GM21526 (cell line): ENCODE measurements around the gene MAG.

Source experiments
- ATAC-seq: cut with Tn5 transposase; IDR thresholded peaks from one replicate; pipeline ENCODE4 v1.9.1; 2021; ENCODE audit warnings: moderate library complexity; ENCODE audit not compliant: unreplicated experiment, low FRiP score

MAG gene

DNA sequence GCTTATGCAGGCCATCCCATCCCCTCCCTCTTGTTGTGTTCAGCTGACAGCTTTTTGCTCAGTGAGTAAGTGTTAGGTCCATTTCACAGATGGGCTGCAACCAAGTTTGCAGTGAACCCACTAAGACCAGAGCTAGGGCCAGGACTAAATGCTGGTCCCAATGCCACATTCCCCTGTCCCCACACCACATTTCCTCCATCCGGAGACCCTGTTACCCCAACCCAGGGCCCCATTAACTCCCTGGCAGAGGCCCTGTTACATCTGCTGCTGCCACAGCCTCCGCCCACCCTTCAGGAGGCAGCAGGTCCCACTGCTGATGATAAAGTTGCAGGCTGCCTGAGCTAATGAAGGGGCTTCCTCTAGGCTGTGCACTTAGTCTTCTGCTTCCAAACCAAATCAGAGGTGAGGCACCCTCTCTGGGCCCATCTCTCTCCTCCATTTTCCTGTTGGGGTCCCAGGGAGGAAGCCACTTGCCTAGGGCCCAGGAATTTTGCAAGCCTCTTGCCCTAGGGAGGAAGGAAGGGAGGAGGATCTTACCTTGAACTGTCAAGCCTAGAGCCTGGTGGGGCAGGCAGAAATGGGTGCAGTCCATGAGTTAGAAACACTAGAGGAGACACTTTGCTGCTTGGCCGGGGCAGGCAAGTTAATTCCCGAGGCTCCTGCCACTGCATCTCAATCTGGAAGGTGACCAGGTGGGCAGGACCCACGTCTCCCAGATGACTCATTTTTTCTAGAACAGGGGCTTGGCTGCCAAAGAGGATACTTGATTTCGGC, 26.6 kb upstream of the MAG start:
- no peak for ATAC-seq

DNA sequence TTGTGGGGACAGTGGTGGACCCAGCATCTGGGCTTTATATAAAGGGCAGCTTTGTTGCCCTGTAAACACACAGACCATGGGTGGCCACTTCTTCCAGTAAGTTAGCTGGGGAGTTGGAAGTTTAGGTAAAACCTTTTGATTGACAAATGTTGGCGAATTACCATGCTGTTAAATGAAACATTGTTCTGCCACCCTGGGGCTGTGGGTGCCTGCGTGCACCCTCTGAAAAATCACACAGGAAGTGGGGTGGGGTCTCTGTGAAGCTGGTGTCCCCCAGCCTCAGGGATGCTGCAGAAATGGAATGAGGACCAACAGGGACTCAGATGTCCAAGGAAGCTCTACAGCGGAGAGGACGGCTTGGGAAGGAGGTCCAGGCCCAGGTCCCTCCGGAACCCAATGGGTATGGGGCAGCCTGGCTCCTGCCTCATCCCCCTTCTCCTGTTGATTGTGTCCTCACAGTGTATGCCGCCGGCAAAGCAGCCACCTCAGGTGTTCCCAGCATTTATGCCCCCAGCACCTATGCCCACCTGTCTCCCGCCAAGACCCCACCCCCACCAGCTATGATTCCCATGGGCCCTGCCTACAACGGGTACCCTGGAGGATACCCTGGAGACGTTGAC, 26.0 kb upstream of the MAG start:
- ATAC-seq: no peak

DNA sequence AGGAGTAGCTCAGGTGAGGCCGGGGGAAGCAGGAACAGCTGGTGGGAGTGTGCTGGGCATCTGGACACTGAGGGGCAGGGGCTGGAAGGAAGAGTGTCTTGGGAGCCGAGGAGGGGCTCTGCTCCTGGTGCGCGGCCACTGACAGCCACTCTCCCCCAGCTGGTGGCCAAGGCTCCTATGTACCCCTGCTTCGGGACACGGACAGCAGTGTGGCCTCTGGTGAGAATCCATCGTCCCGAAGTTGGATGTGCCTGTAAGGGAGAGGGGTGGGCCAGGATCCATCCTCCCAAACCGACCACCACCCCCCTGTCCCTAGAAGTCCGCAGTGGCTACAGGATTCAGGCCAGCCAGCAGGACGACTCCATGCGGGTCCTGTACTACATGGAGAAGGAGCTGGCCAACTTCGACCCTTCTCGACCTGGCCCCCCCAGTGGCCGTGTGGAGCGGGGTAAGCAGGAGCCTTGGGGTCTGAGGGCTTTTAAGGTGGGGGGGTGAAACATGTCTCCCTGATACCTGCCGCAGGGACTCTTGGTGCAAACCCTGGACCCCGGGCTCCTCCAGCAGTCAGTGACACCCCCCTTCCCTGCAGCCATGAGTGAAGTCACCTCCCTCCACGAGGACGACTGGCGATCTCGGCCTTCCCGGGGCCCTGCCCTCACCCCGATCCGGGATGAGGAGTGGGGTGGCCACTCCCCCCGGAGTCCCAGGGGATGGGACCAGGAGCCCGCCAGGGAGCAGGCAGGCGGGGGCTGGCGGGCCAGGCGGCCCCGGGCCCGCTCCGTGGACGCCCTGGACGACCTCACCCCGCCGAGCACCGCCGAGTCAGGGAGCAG, 25.2 kb upstream of the MAG start:
- ATAC-seq: no peak

DNA sequence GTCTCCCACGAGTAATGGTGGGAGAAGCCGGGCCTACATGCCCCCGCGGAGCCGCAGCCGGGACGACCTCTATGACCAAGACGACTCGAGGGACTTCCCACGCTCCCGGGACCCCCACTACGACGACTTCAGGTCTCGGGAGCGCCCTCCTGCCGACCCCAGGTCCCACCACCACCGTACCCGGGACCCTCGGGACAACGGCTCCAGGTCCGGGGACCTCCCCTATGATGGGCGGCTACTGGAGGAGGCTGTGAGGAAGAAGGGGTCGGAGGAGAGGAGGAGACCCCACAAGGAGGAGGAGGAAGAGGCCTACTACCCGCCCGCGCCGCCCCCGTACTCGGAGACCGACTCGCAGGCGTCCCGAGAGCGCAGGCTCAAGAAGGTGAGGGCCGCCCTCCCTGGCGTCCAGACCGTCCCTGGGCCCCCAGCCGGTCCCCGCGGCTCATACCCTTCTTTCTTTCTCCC, 24.6 kb upstream of the MAG start:
- ATAC-seq: no peak

DNA sequence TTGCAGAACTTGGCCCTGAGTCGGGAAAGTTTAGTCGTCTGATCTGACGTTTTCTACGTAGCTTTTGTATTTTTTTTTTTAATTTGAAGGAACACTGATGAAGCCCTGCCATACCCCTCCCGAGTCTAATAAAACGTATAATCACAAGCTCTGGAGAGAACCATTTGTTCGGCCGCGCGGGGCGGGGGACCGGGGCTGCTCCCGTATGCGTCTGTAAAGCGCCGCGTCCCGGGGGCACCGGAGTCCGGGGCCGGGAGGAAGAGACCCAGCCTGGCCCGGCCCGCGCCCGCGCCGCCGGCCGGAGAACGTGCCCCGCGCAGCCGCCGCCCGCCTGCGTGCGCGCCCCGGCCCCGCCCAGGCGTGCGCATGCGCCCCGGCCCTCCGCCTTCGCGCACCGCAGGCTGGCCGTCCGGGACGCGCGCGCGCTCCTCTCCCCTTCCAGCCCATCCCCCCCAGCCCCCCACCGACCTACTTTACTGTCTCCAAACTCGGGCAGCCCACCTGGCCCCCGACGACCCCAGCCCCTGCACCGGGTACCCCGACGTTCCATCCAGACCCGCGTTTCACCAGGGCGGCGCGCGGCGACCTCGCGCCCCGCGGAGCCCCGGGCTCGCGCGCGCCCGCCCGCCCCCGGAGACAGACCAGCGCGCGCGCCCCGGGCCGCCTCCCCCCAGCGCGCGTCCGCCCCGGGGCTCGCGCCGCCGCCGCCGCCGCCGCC, 24.0 kb upstream of the MAG start:
- no peak for ATAC-seq

DNA sequence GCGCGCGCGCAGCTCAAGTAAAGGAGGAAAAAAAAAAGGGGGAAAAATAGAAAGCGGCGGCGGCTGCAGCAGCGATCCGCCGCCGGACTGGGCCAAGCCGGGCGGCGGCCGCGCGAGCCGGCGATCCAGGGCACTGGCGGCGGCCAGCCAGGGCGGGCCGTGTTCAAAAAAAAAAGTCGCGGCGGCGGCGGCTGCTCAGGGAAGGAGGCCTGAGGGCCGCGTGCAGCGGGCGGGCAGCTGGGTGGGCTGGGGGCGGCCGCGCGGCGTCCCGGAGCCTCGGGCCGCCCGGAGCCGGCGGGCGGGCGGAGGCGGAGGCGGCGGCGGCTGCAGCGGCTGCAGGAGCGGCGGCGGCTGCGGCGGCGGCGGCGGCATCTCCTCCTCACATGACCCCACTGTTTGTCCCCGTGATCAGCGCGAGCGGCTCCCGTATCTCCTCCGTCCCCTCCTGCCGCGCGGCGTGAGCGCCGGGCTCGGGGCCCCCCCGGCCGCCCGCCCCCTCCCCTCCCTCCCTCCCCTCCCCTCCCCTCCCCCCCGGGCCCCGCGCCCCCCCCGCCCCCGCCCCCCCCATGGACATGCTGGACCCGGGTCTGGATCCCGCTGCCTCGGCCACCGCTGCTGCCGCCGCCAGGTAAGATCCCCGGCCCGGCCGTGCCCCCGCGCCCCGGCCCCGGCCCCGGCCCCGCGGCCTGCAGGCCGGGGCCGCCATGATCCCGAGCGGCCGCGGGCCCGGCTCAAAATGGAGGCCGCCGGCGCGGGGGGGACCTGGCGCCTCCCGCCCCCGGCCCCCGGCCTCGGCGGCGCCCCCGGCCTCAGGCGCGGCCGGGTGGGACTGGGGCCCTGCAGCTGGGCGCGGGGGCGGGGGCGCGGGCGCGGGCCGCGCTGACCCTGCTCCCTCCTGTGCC, 23.2 kb upstream of the MAG start, which contains the start of gene USF2:
Gene USF2 (plus strand): TSS at position 427 of the 902 bp plus-strand sequence. CDS start 140 bp downstream, at position 567.
- ATAC-seq: peak; percentile 4

DNA sequence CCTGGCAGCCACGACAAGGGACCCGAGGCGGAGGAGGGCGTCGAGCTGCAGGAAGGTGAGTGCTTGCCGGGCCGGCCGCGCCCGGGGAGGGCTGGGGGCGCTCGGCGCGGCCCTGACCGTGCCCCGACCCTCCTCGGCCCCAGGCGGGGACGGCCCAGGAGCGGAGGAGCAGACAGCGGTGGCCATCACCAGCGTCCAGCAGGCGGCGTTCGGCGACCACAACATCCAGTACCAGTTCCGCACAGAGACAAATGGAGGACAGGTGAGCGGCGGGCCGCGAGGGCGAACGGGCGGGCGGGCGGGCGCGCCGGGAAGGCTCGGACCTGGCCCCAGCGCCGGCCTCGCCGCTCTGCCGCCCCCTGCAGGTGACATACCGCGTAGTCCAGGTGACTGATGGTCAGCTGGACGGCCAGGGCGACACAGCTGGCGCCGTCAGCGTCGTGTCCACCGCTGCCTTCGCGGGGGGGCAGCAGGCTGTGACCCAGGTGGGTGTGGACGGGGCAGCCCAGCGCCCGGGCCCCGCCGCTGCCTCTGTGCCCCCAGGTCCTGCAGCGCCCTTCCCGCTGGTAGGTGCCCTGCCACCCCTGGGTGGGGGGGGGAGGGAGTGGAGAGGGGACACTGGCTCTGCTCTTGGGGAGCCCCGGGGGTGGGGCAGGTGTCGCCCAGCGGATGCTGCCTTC, 22.4 kb upstream of the MAG start:
- peak; percentile 38 for ATAC-seq

DNA sequence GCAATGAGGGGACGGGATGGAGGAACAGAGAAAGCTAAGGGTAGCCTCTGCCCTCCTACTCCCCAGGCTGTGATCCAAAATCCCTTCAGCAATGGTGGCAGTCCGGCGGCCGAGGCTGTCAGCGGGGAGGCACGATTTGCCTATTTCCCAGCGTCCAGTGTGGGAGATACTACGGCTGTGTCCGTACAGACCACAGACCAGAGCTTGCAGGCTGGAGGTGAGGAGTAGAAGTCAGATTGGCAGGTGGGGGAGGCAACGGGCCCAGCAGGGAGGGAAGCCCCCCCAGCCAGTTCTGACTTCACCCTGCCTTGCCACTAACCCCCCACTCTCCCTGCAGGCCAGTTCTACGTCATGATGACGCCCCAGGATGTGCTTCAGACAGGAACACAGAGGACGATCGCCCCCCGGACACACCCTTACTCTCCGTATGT, 21.6 kb upstream of the MAG start:
- no peak for ATAC-seq

DNA sequence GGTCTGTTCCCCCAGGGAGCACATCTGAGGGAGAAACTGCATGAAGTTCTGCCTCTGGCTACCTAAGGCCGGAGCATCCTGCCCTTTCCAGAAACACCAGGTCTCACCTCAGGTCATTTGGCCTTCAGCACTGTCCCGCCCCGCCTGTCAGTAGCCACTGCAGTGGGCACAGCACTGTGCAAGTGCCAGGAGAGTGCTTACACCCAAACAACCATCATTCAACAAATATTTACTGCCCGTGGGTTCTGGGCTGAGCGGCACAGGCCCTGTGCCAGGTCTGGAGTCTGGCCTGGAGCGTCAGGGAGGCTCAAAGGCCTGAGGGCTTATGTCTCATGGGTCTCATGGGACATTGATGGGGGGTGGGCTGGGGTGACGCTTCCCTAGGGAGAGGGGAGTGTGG, 20.4 kb upstream of the MAG start:
- no peak for ATAC-seq

DNA sequence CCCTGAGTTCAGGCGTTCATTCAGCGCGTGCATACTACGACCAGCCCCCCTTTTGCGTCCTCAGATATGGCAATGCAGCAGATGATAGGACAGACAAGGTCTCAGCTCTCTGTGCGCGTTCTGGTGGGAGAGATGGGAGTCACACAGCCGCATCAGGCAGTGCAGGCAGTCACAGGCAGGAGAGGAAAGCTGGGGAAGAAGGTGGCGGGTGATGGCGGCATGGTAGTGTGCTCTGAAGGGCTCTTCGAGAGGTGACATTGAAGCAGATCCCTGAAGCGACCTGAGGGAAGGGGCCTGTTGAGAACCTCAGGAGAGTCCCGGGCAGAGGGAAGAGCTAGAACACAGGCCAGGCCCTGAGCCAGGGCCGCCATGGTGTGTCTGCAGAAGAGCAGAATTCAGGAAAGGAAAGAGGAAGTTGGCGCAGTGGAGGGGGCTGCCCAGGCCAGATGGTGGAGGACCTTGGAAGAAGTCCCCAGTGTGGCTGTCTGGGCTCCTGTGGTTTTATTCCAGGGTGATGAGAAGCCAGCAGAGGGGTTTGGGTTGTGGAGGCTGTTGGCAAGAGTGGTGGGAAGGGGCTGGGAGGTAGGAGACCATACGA, 19.7 kb upstream of the MAG start:
- no peak for ATAC-seq

DNA sequence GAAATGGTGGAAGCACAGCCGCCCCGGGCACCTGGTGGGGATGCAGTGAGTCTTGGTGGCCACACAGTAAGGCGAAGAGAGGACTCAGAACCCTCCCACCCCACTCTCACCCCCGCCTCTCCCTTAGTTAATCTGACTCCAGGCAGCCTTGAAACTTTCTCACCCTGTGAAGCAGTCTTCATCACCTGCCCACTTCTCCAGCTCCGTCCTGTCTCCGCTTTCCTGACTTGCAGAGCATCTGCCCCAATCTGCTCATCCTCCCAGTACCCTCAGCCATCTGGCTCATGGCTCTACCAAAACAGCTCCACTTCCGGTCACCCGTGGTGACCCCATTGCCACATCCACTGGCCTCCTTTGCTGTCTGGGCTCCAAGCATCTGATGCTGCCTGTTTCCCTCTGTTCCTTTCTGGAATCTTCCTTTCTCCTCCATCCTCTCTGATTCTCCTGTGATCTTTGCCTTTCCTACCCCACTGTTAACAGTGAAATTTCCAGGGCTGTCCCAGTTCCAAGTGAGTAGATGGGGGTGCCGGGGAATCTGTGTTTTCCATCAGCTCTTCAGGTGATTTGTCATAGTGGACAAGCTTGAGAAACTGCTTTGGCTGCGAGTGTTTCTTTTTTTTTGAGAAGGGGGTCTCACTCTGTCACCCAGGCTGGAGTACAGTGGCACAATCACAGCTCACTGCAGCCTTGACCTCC, 18.9 kb upstream of the MAG start:
- no peak for ATAC-seq

DNA sequence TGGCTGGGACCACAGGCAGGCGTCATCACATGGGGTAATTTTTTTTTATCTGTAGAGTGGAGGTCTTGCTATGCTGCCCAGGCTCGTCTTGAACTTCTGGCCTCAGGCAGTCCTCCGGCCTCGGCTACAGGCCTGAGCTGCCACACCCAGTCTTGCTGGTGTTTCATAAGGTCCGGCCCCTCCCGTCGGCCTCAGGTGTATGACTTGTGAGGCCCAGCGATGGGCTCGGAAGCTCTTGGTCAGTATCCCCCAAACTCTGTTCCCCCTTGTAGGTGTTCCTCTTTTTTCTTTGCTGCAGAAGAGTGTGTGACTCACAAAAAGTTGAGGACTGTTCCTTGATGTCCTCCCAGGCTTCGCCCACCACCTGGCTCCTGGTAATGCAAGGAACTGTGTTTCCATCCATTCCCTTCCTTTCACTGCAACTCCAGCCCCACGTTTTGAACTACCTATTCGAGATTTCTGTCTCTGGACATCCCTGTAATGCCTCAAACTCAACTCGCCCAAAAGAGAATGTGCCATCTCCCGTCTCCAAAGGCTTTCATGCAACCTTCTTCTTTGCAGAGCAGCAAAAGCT, 18.2 kb upstream of the MAG start:
- ATAC-seq: no peak

DNA sequence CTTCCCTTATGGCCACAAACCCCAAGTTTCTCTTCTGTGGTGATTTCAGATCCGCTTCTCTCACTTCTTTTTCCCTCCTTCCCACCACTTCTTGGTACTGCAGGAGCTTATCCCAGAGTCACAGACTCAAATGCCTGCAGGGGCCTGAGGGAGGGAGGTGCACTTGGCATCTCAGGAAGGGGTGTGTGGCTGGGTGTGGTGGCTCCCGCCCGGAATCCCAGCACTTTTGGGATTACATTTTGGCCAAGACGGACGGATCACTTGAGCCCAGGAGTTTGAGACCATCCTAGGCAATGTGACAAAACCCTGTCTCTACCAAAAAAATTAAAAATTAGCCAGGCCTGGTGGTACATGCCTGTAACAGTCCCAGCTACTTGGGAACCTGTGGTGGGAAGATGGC, 17.6 kb upstream of the MAG start:
- ATAC-seq: no peak

DNA sequence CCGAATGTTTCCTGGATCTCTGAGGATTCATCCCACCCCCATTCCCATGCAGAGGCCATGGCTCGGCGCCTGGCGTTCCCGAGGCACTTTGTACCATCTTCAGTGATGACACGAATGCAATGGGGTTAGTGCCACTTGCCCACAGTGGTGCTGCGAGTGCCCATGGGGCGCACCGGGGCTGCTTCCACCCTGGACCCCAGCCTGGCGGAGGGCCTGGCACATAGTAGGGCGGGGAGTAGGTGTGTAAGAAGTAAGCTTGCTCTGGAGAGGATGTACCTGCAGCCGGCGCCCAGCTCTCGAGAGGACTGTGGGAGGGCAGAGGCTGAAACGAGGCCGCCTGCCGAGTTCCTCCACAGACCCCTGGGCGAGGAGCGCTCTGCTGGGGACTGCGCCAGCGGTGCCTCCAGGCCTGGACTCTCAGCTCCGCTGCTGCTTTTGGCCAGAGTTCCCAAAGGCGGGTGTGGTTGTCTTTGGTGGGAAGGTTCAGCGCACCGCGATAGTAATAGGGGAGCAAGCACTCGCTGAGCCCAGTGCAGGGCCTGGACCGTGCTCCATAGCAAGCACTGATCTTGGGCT, 15.2 kb upstream of the MAG start:
- no peak for ATAC-seq

DNA sequence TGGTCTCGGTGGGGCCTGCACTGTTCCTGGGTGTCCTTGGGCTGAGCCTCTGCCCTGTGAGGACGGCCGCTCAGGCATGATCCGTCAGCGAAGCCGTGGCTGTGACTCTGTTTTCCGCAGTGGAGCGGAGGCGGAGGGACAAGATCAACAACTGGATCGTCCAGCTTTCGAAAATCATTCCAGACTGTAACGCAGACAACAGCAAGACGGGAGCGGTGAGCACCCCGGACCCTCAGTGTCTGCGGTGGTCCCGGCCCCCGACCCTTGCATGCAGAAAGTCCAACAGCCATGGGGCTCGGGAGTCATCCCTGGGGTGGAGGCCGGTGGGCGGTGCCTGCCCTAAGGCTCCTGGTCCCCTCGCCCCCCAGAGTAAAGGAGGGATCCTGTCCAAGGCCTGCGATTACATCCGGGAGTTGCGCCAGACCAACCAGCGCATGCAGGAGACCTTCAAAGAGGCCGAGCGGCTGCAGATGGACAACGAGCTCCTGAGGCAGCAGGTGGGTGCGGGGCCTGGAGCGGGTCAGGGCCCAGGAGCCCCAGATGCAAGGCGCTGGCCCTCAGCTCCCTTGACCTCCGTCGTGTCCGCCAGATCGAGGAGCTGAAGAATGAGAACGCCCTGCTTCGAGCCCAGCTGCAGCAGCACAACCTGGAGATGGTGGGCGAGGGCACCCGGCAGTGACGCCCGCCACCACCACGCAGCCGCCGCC, 13.2 kb upstream of the MAG start:
- ATAC-seq: no peak

DNA sequence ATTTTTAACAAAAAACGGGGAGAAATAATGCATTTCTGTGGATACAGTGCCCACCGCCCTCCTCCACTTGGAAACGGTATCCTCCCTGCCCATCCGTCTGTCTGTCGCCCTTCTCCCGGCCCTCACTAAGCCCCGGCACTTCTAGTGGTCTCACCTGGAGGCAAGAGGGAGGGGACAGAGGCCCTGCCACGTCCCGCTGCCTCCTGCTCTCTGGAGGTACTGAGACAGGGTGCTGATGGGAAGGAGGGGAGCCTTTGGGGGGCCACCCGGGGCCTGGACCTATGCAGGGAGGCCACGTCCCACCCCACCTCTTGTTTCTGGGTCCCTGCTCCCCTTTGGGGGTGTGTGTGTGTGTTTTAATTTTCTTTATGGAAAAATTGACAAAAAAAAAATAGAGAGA, 12.6 kb upstream of the MAG start:
- ATAC-seq: no peak
